Ascending aorta (tissue), 2 donors: ENCODE data around the gene CLIP2. TPM values are rescaled to one million over a fixed set of nuclear protein-coding genes. Genes with fewer than 3 reads are reported as not detected.

Source experiments
- DNase-seq, 2 donors: peaks; one replicate each; pipeline ENCODE4 v3.0.0-alpha.2; 2019; ENCODE audit warnings: low spot score in 2 of 2
- H3K27ac ChIP-seq, 2 donors: fragments of 200-600 bp; sonication (generic); one replicate each; pipeline ENCODE4 v1.5.1; 2016 to 2017; ENCODE audit warnings: mild to moderate bottlenecking in 1 of 2
- H3K27me3 ChIP-seq: fragments of 200-600 bp; sonication (generic); one replicate; pipeline ENCODE4 v1.5.1; 2017
- H3K36me3 ChIP-seq, 2 donors: fragments of 200-600 bp; sonication (generic); one replicate each; pipeline ENCODE4 v1.5.1; 2016
- H3K4me1 ChIP-seq, 2 donors: fragments of 200-600 bp; sonication (generic); one replicate each; pipeline ENCODE4 v1.5.1; 2016 to 2017; ENCODE audit warnings: mild to moderate bottlenecking in 1 of 2
- H3K4me3 ChIP-seq, 2 donors: fragments of 200-600 bp; sonication (generic); one replicate each; pipeline ENCODE4 v1.5.1; 2016 to 2017; ENCODE audit warnings: mild to moderate bottlenecking in 1 of 2
- H3K9me3 ChIP-seq, 2 donors: fragments of 200-600 bp; sonication (generic); one replicate each; pipeline ENCODE4 v1.5.1; 2016
- CTCF ChIP-seq, 3 experiments: fragments of 200-600 bp in 2 of 3; fragments of 450-650 bp in 1 of 3; sonication (generic) in 2 of 3; IDR thresholded peaks; one replicate each; pipeline ENCODE4 v1.5.1; 2016 to 2019; ENCODE audit warnings: antibody characterized with exemption in 3 of 3, mild to moderate bottlenecking in 1 of 3, moderate library complexity in 1 of 3
- intact Hi-C: fragments of 100-400 bp; cut with DNase I; formaldehyde crosslinking; loops from one replicate; pipeline ENCODE4 v1.15.1; 2023
- total RNA-seq: library from RNA; depleted of rRNA; stranded (reverse); fragments of >200 nt; gene quantifications from one replicate; pipeline ENCODE4 v1.1.0, GENCODE V29; 2016

The CLIP2 gene
- total RNA-seq, 1 donor from 2014 or later: 50.2 TPM

- Histone ChIP-seq H3K4me3 (no peak overlapping the region), H3K27ac (no peak overlapping the region), H3K4me1 (peaks cover 0 to 3% of the 10 kb centered on the region in 2 donors), H3K36me3 (no peaks in the 10 kb centered on the region), H3K27me3 (no peaks in the 10 kb centered on the region), H3K9me3 (no peaks in the 10 kb centered on the region)
- intact Hi-C loops: no loop called here
- TF ChIP-seq CTCF (IDR thresholded peaks at IDR 0.05): no peak
- no peak for DNase-seq
Measured at GRCh38 chr7:74267756-74268565, 21.2 kb upstream of the CLIP2 start.

GRCh38 chr7:74269757-74270277, 19.4 kb upstream of the CLIP2 start:
- Histone ChIP-seq H3K27ac (no peak overlapping the region), H3K4me3 (peak overlapping the region; percentile 39 to 55), H3K27me3 (no peaks in the 10 kb centered on the region), H3K9me3 (no peaks in the 10 kb centered on the region), H3K36me3 (no peaks in the 10 kb centered on the region), H3K4me1 (peaks cover 0 to 8% of the 10 kb centered on the region in 2 donors)
- no peak for DNase-seq
- no peak for TF ChIP-seq CTCF (IDR thresholded peaks at IDR 0.05)
- intact Hi-C loops: loop anchor here (1.0 kb wide), 1 partner anchor 19 kb away; the partner anchor contains the start of gene CLIP2

- Histone ChIP-seq H3K4me1 (peaks cover 0 to 8% of the 10 kb centered on the region in 2 donors), H3K9me3 (no peaks in the 10 kb centered on the region), H3K4me3 (no peak overlapping the region), H3K27ac (peak overlapping the region; percentile 83 to 88), H3K27me3 (no peaks in the 10 kb centered on the region), H3K36me3 (no peaks in the 10 kb centered on the region)
- DNase-seq: no peak
- intact Hi-C loops: loop anchor here (2.0 kb wide), 1 partner anchor 17 kb away; the partner anchor contains the start of gene RFC2
- TF ChIP-seq CTCF (IDR thresholded peaks at IDR 0.05): no peak
Measured at GRCh38 chr7:74271742-74272141, 17.5 kb upstream of the CLIP2 start.

DNA sequence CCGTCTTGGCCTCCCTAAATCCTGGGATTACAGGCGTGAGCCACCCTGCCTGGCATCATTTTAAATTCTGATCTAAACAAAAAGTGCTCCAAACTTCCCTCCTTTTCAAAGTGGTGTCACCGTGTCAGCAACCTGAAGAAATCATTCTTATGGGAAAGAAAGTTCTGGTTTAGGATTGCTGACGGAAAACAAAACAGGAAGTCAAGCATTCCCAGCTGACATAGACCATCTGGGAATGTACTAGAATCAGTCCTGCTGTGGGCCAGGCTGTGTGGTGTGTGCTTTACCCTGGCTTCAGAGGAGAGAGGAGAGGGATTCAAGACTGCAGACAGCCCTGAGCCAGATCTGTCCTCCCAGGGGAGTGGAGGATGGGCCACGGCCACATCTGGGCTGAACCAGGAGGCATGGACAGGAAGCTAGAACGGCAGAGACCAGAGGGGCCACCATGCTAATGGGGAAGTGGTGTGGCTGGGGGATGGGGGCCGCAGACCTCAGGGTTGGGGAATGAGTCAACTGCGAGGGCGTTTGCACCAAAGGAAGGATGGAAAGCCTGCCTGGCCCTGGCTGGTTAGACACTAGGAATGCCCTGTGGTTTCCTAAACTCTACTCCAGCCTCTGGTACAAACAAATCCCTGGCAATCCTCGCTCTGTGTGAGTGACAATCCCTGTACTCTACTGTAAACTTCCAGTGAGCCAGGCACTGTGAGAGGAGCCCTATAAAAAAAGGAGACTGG, 16.7 kb upstream of the CLIP2 start:
- Histone ChIP-seq H3K4me3 (no peak overlapping the region), H3K27ac (peak overlapping the region; percentile 83 to 88), H3K4me1 (peaks cover 0 to 8% of the 10 kb centered on the region in 2 donors), H3K27me3 (no peaks in the 10 kb centered on the region), H3K9me3 (no peaks in the 10 kb centered on the region), H3K36me3 (no peaks in the 10 kb centered on the region)
- TF ChIP-seq CTCF (IDR thresholded peaks at IDR 0.05): no peak
- DNase-seq: peak; percentile 63 to 87
- intact Hi-C loops: loop anchor here (2.0 kb wide), 1 partner anchor 18 kb away; the partner anchor contains the start of gene RFC2

GRCh38 chr7:74275401-74275881, 13.8 kb upstream of the CLIP2 start:
- intact Hi-C loops: no loop called here
- no peaks in the 10 kb centered on the region for H3K27me3 ChIP-seq
- H3K9me3 ChIP-seq: no peaks in the 10 kb centered on the region
- H3K27ac ChIP-seq: no peak overlapping the region
- H3K36me3 ChIP-seq: no peaks in the 10 kb centered on the region
- TF ChIP-seq CTCF (IDR thresholded peaks at IDR 0.05): peak in 2 of 3 experiments; percentile 26 to 40
- peaks cover 0 to 19% of the 10 kb centered on the region in 2 donors for H3K4me1 ChIP-seq
- H3K4me3 ChIP-seq: no peak overlapping the region
- no peak for DNase-seq
